ENCODE data around the gene LAMP2.
A peak's percentile ranks its signal among the peaks of the same experiment; 100 is the strongest.
"Not testable (repeated sequence)": the region's sequence is repeated elsewhere in the genome, so short reads cannot be mapped to it uniquely, and the experiment has no call there.

Gene LAMP2

DNA sequence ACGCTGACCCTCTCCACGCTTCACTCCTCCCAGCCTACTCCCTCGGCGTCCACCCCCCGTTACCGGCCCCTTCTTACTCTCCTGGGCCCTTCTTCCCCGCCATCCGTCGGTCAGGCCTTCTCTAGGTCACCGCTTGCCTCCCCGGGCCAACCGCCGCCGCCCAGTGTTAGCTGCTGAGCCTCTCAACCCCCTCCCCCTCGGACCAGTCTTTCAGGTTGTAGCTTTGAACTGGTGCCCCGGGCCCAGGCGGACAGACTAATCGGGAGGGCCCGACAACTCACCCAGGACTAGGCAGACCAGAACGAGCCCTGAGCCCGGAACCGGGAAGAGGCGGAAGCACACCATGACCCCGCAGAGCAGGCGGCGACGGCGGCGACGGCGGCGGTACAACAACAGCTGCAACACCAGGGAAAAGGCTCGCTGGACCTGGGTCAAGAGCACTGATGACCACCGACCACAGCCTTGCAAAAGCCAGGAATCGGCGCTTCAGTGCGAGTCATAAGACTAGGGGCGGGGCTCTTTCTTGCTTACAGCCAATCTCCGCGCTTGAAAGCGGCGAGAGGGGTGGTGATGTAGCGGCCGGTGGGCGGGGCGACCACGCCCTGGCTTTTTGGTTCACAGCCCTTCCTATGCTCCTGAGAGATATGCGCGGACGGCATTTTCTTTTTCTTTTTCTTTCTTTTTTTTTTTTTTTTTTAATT, at the start of gene LAMP2:
Gene LAMP2 (minus strand): TSS at position 472 of the 701 bp plus-strand sequence. CDS start 127 bp downstream, at position 345.
- DNase-seq = peak; percentile 83

DNA sequence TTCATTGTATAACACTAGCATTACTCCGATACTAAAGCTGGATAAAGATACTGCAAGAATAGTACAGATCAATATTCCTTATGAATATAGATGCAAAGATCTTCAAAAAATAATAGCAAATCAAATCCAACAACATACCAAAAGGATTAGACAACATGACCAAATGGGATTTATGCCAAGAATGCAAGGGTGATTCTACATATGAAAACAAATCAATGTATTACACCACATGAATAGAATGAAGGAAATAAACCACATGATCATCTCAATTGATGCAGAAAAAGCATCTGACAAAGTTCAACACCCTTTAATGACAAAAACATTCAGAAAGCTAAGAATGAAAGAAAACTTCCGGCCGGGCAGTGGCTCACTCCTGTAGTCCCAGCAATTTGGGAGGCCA, 48.8 kb upstream of the LAMP2 start:
- no peak for DNase-seq

DNA sequence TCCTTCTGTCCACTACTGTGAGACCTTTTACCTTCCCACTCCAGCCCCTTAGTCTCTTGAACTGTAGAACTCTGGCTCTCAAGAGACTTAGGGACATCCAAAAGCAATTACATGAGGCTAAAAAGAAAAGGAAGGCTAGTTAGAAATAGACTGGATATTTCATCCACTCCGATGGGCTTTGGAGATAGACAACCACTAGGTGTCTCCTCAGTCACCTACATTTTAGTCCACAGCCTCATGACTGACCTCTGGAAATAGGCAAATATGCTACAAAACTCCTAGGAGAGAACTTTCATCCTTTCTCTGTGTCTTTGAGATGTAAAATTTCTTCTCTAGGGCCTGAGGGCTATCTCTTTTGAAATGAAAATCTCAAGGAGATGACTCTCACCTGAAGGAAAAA, 45.1 kb upstream of the LAMP2 start:
- no peak for DNase-seq

DNA sequence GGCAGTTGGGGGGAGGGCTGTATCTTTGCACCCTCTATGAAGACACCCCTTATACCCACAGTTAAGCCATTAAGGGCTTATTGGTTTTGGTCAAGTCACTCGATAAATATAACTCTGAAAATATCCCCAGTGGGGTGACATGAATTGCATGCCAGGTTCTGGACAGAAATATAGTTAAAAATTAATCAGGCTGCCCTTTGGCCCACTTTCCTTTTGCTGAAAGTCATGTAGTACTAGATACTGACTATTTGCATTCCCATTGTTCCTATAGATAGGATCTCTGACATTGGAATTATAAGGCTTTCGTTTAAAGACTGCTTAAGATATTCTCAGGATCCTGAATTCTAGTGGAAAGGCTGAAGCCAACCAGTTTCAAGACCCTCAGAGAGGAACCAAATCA, 43.5 kb upstream of the LAMP2 start:
- DNase-seq = no peak

DNA sequence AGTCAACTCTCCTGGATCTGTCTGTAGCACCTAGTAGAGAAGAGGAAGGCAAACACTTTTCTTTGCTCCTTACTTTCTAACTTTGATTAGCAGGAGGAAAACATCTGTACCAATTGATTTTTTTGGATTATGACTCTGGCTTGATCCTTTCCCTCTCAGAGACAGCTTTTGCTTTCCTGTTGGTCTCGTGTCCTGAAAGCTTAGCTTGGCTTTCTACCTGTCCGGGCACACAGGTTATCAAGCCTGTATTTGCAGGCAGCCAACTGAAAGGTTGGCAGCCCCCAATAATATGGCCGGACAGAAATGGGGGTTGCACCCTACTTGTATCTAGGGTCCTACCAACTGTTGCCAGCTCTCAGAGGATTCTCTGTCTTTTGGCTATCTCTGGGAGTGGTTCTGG, 43.1 kb upstream of the LAMP2 start:
- DNase-seq = no peak

DNA sequence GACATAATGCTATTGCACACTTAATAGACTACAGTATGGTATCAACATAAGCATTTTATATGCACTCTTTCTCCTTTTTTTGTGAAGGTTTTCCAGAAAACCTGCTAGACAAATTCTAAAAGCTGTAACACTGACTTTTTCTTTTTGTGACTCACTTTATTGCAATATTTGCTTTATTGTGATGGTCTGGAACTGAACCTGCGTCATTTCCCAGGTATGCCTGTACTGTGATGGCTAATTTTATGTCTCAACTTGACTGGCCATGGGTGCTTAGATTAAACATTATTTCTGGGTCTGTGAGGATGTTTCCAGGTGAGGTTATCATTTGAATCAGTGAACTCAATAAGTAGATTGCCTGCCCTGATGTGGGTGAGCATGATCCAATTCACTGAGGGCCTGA, 35.5 kb upstream of the LAMP2 start:
- DNase-seq = no peak

DNA sequence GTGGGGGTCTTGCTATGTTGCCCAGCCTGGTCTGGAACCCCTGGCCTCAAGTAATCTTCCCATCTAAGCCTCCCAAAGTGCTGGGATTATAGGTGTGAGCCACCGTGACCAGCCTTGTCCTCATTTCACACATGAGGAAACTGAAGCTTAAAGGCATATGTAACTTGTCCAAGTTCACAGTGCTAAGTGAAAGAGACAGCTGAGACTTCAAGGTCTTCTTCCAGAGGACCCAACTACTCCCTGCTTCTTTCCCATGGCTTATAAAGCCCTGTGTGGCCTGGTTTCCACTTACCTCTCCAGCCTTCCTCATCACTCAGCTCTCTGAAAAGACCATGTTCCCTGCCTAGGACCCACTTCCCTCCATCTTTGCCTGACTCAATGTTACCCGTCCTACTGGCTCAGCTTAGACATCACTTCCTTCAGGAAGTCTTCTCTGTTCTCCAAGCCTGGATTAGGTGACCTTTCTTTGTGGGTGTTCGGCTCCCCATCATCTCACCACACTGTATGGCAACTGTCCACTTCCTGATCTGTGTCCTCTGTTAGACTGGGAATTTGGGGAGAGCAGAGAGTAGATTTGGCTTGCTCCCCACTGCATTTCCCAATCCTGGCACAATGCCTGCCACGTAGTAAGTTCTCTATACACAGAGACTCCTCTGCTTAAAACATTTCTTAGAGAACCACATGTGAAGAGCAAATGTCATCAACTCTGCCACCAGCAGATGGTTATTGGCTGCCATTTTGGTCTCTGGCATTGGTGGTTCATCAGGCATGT, 30.4 kb upstream of the LAMP2 start:
- DNase-seq = no peak

DNA sequence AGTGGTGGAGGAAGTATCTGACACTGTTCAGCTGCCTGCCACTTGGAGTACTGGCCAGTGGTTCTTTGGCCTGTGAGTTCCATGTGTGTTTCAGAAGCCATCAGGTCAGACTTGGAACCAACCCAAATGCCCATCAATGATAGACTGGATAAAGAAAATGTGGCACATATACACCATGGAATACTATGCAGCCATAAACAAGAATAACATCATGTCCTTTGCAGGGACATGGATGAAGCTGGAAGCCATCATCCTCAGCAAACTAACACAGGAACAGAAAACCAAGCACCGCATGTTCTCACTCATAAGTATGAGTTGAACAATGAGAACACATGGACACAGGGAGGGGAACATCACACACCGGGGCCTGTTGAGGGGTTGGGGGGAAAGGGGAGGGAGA, 21.0 kb upstream of the LAMP2 start:
- DNase-seq = not testable (repeated sequence)

DNA sequence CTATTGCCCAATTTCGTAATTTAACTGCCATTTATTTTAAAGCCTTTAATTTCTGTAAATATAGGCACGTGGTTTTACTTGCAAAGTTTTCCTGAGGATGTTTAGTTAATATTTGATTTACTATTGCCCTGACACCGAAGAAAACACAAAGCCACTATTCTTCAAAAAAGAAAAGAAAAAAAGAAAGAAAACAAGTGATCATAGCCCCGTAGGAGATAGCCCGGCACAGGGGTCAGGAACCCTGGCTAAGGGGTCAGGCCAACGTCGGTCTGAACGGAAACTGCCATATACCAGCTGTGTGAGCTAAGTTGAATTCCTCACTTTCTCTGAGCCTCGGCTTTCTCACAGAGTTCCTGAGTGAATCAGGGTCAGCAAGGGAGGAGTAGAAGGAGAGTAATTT, 17.7 kb upstream of the LAMP2 start:
- no peak for DNase-seq

DNA sequence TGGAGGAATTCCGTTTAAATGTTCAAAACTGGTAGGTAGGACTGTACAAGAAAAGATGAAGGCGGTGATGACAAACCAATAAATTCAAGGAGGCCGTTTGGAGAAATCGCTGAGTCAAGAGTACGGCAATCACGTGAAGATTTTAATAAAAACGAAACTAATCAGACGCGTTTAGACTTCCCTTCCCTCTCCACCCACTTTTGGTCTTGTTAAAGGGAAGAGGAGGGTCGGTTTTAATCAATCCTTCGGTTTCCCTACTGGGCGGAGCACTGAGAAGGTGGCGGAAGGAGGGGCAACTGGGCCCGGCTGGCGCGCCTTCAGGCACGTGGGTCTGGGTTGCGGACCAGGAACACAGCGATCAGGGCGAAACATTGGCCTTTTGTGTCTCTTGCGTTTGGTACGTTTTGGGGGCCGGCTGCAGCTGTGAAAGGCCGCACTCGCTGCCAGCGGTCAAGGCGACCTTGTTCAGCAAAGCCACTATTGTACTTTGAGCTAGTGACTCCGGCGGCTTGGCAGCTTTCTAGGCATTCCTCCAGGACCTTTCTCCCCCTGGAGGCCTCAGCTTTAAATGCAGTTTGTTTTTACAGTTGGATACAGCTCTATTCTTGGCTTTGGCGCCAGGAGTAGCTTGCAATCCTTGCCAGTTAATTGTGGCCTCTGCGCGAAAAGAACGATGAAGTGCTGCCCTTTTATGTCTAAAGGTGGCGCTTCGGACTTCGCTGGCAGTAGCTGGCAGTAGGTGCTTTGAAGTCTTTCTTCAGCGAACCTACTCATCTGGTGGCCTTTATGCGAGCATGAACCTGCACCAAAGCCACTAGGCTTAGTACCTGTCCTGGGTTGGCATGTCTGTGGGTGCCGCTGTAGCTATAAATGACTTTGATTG, 16.8 kb upstream of the LAMP2 start:
- DNase-seq = peak; percentile 69

DNA sequence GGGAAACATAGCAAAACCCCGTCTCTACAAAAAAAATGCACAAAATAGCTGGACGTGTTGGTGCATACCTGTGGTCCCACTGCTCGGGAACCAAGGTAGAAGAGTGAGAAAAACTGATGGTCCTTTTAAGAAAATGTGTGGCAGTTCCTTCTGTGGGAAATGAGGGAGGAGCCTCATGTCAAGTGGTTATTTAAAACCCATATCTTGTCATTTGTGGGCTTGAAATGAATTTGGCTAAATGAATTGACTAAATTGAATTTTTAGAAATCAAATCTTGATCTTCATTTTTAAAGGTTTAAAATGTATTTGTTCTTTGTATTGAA, 16.2 kb upstream of the LAMP2 start:
- no peak for DNase-seq

DNA sequence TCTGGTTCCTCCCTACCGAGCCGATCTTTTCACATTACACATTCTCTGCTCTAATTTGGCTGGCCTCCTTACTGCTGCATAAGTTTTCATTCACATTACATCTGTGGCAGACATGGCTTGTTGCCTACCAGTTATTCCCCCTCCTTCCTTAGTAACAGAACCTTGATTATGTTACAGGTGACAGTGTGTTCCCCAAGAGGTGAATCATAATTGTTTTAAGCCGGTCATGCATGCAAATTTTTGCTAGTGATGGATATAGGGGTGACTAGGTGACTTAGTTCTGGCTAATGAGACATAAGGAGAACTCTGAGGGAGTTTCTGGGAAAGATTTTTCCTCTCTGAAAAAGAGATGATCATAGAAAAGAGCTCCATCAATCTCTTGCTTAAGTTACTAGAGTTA, 8.4 kb upstream of the LAMP2 start:
- DNase-seq = no peak

DNA sequence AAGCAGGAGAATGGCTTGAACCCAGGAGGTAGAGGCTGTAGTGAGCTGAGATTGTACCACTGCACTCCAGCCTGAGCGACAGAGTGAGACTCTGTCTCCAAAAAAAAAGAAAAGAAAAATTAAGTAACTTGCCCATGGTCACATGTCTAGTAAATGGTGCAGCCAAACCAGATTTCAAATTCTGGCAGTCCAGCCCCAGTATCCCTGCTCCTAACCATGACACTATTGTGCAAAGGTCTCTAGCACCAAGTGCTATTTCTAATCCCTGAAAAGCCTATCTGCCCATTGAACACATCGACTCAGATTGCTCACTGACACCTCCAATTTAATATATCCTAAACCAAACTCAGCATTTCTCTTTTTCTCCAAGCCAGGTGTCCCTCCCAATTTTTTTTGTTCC, 7.6 kb upstream of the LAMP2 start:
- DNase-seq = no peak

DNA sequence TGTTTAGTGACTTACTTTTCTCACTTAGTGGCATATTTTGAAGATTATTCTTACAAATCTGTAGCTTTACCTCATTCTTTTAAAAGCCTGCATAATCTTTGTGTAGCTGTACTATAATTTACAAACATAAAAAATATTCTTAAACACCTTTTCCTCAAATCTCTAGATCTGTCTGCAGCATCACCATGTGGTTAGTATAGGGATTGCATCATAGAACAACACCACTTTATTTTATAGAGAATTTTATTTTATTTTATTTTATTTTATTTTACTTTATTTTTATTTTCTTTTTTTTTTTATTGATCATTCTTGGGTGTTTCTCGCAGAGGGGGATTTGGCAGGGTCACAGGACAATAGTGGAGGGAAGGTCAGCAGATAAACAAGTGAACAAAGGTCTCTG, 6.4 kb upstream of the LAMP2 start:
- DNase-seq = not testable (repeated sequence)

DNA sequence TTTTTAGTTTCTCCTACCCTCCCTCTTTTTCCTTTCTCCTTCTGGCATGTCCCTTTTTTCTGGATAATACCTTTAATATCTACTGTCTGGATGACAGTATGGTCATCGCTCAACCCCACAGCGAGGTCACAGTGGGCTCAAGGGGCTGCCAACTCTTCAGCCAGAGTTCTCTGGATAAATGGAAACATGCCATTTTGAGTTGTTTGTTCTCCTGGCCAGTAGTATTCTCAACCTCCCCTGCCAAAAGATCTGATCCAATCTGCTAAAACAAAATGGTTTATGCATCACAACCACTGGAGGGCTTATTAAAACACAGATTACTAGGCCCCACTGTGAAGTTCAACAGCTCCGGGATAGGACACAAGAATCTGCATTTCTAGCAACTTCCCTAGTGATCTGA, 5.0 kb upstream of the LAMP2 start:
- no peak for DNase-seq

DNA sequence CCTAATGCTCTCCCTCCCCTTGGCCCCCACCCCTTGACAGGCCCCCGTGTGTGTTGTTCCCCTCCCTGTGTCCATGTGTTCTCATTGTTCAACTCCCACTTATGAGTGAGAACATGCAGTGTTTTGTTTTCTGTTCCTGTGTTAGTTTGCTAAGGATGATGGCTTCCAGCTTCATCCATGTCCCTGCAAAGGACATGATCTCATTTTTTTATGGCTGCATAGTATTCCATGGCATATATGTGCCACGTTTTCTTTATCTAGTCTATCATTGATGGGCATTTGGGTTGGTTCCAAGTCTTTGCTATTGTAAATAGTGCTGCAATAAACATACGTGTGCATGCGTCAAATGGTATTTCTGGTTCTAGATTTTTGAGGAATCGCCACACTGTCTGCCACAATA, 561 bp upstream of the LAMP2 start:
- not testable (repeated sequence) for DNase-seq

DNA sequence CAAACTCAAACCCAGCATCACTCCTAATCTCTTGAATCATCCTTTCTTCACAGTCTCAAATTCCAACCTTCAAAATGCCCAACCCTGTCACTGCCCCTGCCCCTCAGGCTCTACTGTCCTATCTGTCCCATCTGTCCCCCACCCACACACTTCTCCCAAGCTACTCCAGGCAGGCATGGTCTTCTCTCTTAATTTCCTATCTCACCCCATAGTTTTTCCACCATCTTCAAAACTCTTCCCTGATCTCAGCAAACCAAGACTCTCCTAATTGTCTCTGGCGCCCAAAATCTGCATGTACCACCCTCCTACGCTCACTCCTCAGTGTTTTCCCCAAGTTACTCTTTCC, 644 bp downstream of the LAMP2 start:
- no peak for DNase-seq

DNA sequence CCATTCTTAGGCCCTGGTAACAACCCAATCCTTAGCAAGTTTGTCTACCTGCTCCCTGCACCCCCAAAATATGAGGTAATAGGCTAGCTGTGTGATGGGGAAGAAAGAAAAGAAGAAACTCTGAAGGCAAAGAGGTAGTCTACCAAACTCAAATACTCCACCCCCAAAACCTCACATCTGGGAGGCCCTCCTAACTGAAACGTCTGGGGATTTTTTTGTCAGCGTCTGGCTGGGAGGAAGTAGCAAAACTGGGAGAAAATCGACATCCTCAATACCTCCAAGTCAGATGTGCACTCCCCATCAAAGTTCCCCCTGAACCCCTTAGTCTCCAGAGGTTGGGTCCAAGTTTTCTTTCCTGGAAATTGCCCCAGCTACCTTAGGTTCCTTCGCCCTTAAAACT, 1.0 kb downstream of the LAMP2 start:
- no peak for DNase-seq

DNA sequence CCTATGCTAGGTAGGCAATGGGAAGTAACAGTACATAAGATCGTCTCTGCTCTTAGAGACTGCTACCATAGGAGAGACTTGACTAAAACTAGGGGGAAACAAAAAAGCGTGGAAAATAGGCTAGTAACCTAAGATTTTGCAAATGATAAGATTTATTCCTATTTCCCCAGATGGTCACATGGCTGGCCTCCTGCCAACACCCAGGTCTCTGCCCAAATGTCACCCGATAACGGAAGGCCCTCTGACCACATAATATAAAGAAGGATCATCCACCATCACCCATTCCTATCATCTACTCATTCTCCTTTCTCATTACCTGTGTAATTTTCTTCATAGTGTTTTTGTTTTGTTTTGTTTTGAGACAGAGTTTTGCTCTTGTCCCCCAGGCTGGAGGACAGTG, 4.7 kb downstream of the LAMP2 start:
- DNase-seq = no peak

DNA sequence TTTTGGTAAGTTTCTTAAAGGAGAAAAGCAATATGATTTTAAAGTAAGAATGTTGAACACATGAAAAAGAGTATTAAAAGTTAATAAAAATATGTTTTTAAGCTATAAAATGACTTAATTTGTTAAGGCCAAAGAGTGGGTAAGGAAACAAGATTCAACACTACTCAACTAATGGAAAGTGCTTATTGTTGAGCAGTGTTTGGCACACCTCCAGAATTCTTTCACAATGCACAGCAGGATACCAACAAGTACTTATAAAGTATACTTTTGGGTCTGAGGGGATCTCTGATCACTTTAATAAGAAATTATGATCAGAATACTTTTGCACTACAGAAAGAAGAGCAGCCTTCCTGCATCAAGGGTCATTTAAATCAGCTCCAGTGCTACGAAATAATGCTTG, 5.9 kb downstream of the LAMP2 start:
- no peak for DNase-seq

DNA sequence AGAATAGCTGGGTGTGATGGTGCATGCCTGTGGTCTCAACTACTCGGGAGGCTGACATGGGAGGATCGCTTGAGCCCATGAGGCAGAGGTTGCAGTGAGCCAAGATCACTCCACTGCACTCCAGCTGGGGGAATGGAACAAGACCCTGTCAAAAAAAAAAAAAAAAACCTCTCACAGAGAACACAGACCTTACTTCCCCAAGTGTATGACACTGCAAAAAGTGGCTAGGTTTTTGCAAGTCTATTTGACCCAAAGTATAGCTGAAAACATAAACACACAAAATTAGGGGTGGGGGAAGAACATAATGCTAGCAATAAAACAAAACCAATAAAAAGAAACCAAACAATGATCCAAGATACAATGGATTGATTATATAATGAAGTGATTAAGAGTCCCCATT, 6.7 kb downstream of the LAMP2 start:
- no peak for DNase-seq

DNA sequence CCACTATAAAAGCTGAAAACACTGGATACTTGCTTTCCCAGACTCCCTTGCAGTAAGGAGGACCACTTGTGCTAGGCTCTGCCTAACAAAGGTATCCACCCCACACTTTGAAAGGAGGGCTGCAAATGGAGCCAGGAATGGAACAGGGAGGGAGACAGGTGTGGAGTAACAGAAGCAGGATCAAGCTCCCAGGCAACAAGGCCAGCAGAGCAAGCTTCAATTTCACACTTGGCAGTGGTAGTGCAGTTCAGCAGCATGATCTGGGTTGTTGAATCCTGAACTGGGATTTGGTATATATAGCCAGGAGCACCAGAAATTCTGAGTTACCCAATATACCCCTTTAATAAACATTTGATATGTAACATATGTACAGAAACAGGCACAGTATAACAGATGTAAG, 9.8 kb downstream of the LAMP2 start:
- DNase-seq = no peak

DNA sequence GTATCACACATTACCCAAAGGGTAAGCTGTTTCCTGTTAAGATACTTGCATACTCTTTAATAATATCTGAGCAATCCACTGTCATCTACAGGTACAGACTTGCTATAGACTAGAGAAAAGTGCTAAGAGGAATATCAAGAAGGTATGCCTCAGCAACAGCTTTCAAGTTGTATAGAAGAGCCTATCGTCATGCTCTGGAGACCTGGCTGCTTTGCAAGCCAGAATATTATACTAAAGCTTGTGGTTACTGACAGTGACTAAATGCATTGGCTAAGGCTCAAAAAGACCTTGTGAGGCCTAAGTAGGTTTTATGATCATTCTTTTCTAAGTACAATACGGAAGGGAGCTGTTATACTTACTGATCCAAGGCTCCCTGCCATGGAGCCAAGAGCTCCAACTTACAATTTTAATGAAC, 11.3 kb downstream of the LAMP2 start:
- no peak for DNase-seq

DNA sequence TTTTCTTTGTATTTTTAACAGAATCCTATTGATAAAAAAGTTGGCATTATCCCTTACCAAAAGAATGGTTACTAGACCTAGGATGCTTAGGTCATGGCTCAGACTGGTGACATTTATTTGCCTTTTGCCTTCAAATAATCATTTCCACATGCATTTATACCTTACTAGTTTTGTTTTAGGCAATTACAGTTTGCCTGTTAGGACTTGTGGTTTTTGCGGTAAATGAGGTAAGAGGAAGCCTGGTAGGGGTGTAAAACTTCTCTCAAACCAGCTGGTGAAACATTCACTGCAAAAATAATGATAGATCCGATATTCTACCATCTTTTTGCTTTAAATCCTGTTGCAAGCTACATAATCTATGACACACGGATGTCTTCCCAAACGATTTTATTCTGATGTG, 12.1 kb downstream of the LAMP2 start:
- DNase-seq = no peak
